Measurements from ENCODE around the gene C19orf47. TPM values are rescaled to one million over a fixed set of nuclear protein-coding genes. Genes with fewer than 3 reads are reported as not detected.

Gene C19orf47
- total and polyA plus RNA-seq, 2 donors (not counting 1 experiment from before 2014, with no cell fraction given) = 5.1 to 9.1 TPM

DNA sequence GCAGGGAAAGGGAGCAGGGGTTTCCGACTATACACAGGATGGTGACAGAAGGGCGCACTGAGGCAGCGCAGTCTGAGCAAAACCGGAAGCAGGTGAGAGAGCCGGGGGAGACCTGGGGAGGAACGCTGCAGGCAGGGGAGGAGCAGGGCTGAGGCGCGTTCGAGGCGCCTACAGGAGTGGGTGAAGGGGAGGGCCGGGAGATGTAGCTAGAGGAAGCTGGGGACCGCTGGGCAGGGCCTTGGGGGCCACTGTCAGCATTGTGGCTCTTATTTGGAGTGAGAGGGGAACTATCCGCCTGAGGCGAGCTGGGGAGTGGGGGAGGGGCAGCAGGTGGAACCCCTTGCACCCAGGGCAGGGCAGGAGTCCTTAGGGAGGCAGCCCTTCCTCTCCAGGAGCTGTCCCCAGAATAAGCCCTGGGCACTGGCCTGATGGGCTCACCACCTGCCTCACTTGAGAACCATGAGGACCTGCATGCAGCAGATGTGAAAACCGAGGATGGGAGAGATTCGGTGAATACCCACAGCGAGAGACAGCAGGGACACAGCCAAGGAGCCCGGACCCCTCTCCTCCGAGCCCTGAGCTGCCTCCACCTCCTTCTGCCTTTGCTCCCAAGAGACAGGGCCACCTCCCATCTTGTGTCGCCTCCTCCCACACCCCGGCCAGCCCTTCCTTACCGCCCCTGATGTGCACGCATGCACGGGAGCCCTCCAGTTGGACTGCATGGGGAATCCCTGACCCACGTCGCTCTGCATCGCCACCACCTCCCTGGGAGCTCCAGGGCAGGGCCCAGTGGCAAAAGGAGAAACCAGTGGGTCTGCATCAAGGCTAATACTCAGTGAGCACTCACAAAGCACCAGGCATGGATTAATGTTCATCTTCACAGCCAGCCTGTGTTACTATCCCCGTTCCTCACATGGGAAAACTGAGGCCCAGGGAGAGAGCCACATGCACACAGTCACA lies 73.3 kb downstream of the C19orf47 start:
- Histone ChIP-seq H3K9ac (ENCODE audit: insufficient read depth, low read length) (no peak overlapping the region), H3K36me3 (ENCODE audit: control insufficient read depth, insufficient read depth, low read length) (no peaks in the 10 kb centered on the region), H3K4me2 (ENCODE audit: extremely low read depth, insufficient read depth, low read length) (no peak overlapping the region), H3K4me3 (replicated peaks in 1 of 4; ENCODE audit: control extremely low read depth in 1 of 4, insufficient read depth in 1 of 4, low read depth in 3 of 4, low read length in 4 of 4) (no peak overlapping the region), H3K9me3 (ENCODE audit: control insufficient read depth, insufficient read depth, low read depth, low read length) (no peaks in the 10 kb centered on the region), H2AFZ (ENCODE audit: low read length) (no peak overlapping the region), H4K20me1 (ENCODE audit: control insufficient read depth, extremely low read depth, insufficient read depth, low read length) (peaks cover 1% of the 10 kb centered on the region), H3K27ac (ENCODE audit: insufficient read depth, low read length) (no peak overlapping the region), H3K79me2 (ENCODE audit: control insufficient read depth, insufficient read depth, low read length) (peaks cover 75% of the 10 kb centered on the region), H3K4me1 (ENCODE audit: control insufficient read depth, extremely low read depth, insufficient read depth, low read length) (peaks cover 2% of the 10 kb centered on the region), H3K27me3 (ENCODE audit: control insufficient read depth, insufficient read depth, low read length) (no peaks in the 10 kb centered on the region)
- DNase-seq (ENCODE audit: low read depth in 2 of 2) = no peak
- no peak for TF ChIP-seq EZH2 (IDR thresholded peaks at IDR 0.05; ENCODE audit: low read length, missing control alignments)
- TF ChIP-seq, protein P1, sequence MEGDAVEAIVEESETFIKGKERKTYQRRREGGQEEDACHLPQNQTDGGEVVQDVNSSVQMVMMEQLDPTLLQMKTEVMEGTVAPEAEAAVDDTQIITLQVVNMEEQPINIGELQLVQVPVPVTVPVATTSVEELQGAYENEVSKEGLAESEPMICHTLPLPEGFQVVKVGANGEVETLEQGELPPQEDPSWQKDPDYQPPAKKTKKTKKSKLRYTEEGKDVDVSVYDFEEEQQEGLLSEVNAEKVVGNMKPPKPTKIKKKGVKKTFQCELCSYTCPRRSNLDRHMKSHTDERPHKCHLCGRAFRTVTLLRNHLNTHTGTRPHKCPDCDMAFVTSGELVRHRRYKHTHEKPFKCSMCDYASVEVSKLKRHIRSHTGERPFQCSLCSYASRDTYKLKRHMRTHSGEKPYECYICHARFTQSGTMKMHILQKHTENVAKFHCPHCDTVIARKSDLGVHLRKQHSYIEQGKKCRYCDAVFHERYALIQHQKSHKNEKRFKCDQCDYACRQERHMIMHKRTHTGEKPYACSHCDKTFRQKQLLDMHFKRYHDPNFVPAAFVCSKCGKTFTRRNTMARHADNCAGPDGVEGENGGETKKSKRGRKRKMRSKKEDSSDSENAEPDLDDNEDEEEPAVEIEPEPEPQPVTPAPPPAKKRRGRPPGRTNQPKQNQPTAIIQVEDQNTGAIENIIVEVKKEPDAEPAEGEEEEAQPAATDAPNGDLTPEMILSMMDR (conservative IDR thresholded peaks at IDR 0.05 in 1 of 2, IDR thresholded peaks at IDR 0.05 in 1 of 2; ENCODE audit: low read depth in 1 of 2, low read length in 2 of 2) = no peak

DNA sequence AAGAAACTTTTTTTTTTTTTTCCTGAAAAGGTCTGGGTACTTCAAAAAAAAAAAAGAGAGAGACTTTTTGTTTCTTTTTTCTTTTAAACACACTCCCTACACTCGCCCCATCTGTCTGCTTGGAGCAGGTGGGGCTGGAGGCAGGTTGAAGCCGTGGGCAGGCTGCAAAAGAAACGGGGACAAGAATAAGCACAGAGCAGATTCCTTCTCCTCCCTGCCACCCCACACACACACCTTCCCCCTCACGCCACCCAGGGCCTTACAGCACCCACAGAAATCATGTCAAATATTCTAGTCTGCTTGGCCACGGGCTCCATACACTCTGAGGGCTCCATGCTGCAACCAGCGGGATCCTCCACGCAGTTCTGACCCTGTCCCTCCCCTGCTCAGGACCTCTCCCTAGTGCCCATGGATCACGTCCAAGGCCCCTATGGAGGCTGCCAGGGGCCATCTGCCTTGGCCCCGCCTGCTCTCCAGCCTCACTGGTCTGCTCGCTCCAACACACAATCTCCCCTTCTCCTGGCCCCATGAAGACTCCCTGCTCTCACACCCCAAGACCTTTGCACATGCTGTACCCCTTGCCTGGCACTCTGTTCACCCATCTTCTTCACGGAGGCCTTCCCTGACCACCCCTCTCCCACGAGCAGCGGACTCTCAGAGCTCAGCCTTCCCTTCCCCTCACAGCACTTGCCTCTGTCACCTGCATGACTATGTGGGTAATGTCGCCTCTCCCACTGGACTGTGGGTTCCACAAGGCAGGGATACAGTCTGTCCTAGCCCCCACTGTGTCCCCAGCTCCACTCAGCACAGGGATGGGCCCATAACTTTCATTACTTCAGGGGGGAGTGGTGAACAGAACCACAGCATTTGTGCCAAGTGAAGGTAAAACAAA lies 74.5 kb downstream of the C19orf47 start:
- Histone ChIP-seq H4K20me1 (ENCODE audit: control insufficient read depth, extremely low read depth, insufficient read depth, low read length) (peaks cover 1% of the 10 kb centered on the region), H3K27ac (ENCODE audit: insufficient read depth, low read length) (no peak overlapping the region), H2AFZ (ENCODE audit: low read length) (no peak overlapping the region), H3K79me2 (ENCODE audit: control insufficient read depth, insufficient read depth, low read length) (peaks cover 67% of the 10 kb centered on the region), H3K4me2 (ENCODE audit: extremely low read depth, insufficient read depth, low read length) (no peak overlapping the region), H3K27me3 (ENCODE audit: control insufficient read depth, insufficient read depth, low read length) (no peaks in the 10 kb centered on the region), H3K4me3 (replicated peaks in 1 of 4; ENCODE audit: control extremely low read depth in 1 of 4, insufficient read depth in 1 of 4, low read depth in 3 of 4, low read length in 4 of 4) (no peak overlapping the region), H3K9me3 (ENCODE audit: control insufficient read depth, insufficient read depth, low read depth, low read length) (no peaks in the 10 kb centered on the region), H3K36me3 (ENCODE audit: control insufficient read depth, insufficient read depth, low read length) (no peaks in the 10 kb centered on the region), H3K9ac (ENCODE audit: insufficient read depth, low read length) (no peak overlapping the region), H3K4me1 (ENCODE audit: control insufficient read depth, extremely low read depth, insufficient read depth, low read length) (peaks cover 2% of the 10 kb centered on the region)
- no peak for TF ChIP-seq EZH2 (IDR thresholded peaks at IDR 0.05; ENCODE audit: low read length, missing control alignments)
- TF ChIP-seq, protein P1 (conservative IDR thresholded peaks at IDR 0.05 in 1 of 2, IDR thresholded peaks at IDR 0.05 in 1 of 2; ENCODE audit: low read depth in 1 of 2, low read length in 2 of 2) = no peak
- DNase-seq (ENCODE audit: low read depth in 2 of 2) = no peak

DNA sequence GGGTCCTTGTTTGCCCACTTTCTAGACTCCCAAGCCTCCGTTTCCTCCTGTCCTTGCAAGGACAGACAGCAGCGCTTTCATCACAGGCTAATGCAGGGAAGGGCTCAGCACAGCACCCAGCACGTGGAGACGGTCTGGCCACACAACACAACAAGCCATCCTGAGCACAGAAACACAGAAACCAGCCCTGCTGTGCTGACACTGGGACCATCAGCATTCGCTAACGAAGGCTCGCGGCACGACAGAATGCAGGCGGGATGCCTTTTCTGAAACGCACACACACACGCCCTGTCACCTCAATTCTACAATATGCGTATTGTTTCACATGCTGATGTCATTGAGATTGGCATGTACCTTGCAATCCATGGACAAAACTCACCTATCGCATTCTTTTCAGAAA lies 75.9 kb downstream of the C19orf47 start:
- Histone ChIP-seq H3K79me2 (ENCODE audit: control insufficient read depth, insufficient read depth, low read length) (peaks cover 65% of the 10 kb centered on the region), H3K36me3 (ENCODE audit: control insufficient read depth, insufficient read depth, low read length) (no peaks in the 10 kb centered on the region), H3K27ac (ENCODE audit: insufficient read depth, low read length) (no peak overlapping the region), H3K9me3 (ENCODE audit: control insufficient read depth, insufficient read depth, low read depth, low read length) (no peaks in the 10 kb centered on the region), H3K4me3 (replicated peaks in 1 of 4; ENCODE audit: control extremely low read depth in 1 of 4, insufficient read depth in 1 of 4, low read depth in 3 of 4, low read length in 4 of 4) (no peak overlapping the region), H3K27me3 (ENCODE audit: control insufficient read depth, insufficient read depth, low read length) (no peaks in the 10 kb centered on the region), H3K4me1 (ENCODE audit: control insufficient read depth, extremely low read depth, insufficient read depth, low read length) (peaks cover 4% of the 10 kb centered on the region), H3K4me2 (ENCODE audit: extremely low read depth, insufficient read depth, low read length) (no peak overlapping the region), H3K9ac (ENCODE audit: insufficient read depth, low read length) (no peak overlapping the region), H2AFZ (ENCODE audit: low read length) (no peak overlapping the region), H4K20me1 (ENCODE audit: control insufficient read depth, extremely low read depth, insufficient read depth, low read length) (peaks cover 1% of the 10 kb centered on the region)
- no peak for TF ChIP-seq EZH2 (IDR thresholded peaks at IDR 0.05; ENCODE audit: low read length, missing control alignments)
- TF ChIP-seq, protein P1 (conservative IDR thresholded peaks at IDR 0.05 in 1 of 2, IDR thresholded peaks at IDR 0.05 in 1 of 2; ENCODE audit: low read depth in 1 of 2, low read length in 2 of 2) = no peak
- no peak for DNase-seq (ENCODE audit: low read depth in 2 of 2)

Measured in fibroblast of lung (primary cell).